PFSK-1 (cell line): ENCODE data around the gene GJA10. TPM values are rescaled to one million over a fixed set of nuclear protein-coding genes. Genes with fewer than 3 reads are reported as not detected.

ENCODE experiments used
- FOXP2 ChIP-seq: optimal IDR thresholded peaks from 2 replicates; pipeline ENCODE3; 2011; ENCODE audit warnings: borderline replicate concordance, control low read depth, inconsistent platforms; ENCODE audit not compliant: insufficient read depth; ENCODE audit errors: extremely low read length, extremely low read depth
- POLR2AphosphoS5 ChIP-seq: IDR thresholded peaks from 2 replicates; pipeline ENCODE4 v1.6.1; 2012; ENCODE audit warnings: low read depth, mild to moderate bottlenecking, control low read depth, low read length, moderate library complexity
- SIN3A ChIP-seq: IDR thresholded peaks from 2 replicates; pipeline ENCODE4 v1.6.1; 2012; ENCODE audit warnings: mild to moderate bottlenecking, low read length, moderate library complexity, borderline replicate concordance; ENCODE audit not compliant: insufficient read depth
- TAF1 ChIP-seq: IDR thresholded peaks from 2 replicates; pipeline ENCODE4 v1.6.1; 2012; ENCODE audit warnings: low read length, control low read depth, borderline replicate concordance; ENCODE audit not compliant: insufficient read depth
- polyA plus RNA-seq: library from polyadenylated mRNA; unstranded; fragments of >200 nt; gene quantifications from one replicate; pipeline ENCODE4 v1.2.1, GENCODE V29; 2012; ENCODE audit warnings: low read depth, missing spikeins; ENCODE audit not compliant: insufficient read length
- TF ChIP-seq, protein P1 (sequence below), 2 experiments: IDR thresholded peaks; 2 replicates each; pipeline versions ENCODE4 v1.6.1 to v1.8.0; 2011 to 2012; ENCODE audit warnings: low read depth in 2 of 2, low read length in 2 of 2, control low read depth in 1 of 2, inconsistent platforms in 1 of 2, mild to moderate bottlenecking in 1 of 2, moderate library complexity in 1 of 2; ENCODE audit not compliant: insufficient read depth in 1 of 2

The GJA10 gene
- polyA plus RNA-seq, result not detected

DNA sequence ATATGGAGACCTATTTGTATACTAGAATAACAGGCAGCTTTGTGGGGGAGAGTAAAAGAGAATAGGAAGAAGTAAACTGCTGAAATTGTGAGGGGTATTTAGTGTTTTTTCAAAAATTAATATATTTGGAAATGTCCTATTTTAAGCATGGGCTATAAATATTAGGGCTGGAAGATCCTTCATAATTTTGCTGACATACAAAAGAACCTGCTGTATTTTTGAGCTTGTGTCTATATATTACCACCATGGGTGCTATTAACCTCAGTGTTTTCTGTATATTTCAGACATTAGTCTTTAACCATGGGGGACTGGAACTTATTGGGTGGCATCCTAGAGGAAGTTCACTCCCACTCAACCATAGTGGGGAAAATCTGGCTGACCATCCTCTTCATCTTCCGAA, at the start of gene GJA10:
Gene GJA10 (plus strand): TSS at position 301 of the 400 bp plus-strand sequence. CDS start 0 bp downstream, at position 301.
- TF ChIP-seq, protein P1, sequence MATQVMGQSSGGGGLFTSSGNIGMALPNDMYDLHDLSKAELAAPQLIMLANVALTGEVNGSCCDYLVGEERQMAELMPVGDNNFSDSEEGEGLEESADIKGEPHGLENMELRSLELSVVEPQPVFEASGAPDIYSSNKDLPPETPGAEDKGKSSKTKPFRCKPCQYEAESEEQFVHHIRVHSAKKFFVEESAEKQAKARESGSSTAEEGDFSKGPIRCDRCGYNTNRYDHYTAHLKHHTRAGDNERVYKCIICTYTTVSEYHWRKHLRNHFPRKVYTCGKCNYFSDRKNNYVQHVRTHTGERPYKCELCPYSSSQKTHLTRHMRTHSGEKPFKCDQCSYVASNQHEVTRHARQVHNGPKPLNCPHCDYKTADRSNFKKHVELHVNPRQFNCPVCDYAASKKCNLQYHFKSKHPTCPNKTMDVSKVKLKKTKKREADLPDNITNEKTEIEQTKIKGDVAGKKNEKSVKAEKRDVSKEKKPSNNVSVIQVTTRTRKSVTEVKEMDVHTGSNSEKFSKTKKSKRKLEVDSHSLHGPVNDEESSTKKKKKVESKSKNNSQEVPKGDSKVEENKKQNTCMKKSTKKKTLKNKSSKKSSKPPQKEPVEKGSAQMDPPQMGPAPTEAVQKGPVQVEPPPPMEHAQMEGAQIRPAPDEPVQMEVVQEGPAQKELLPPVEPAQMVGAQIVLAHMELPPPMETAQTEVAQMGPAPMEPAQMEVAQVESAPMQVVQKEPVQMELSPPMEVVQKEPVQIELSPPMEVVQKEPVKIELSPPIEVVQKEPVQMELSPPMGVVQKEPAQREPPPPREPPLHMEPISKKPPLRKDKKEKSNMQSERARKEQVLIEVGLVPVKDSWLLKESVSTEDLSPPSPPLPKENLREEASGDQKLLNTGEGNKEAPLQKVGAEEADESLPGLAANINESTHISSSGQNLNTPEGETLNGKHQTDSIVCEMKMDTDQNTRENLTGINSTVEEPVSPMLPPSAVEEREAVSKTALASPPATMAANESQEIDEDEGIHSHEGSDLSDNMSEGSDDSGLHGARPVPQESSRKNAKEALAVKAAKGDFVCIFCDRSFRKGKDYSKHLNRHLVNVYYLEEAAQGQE (IDR thresholded peaks at IDR 0.05; ENCODE audit: insufficient read depth in 1 of 2, low read depth in 2 of 2, low read length in 2 of 2), result no peak
- TF ChIP-seq POLR2AphosphoS5 (no peak), SIN3A (no peak), FOXP2 (no peak), TAF1 (no peak)

DNA sequence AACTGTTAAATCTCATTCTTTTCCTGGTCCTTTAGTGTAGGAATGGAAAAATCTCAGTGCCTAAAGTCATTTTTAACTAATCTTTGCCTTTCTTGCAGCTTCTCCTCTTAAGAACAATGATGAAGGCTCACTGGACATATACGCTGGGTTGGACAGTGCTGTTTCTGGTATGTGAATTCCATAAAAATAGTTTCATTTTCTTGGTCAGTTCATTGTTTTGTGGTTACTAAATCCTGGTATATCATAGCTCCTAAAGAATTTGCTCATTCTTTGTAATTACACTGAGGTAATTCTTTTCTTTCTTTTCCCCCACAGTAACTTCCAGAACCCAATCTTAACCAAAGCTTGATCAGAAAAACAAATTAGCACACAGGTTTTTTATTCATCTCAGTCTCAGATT, 41.2 kb upstream of the GJA10 start:
- TF ChIP-seq, protein P1 (IDR thresholded peaks at IDR 0.05; ENCODE audit: insufficient read depth in 1 of 2, low read depth in 2 of 2, low read length in 2 of 2), result no peak
- TF ChIP-seq TAF1, result no peak
- TF ChIP-seq FOXP2, result no peak
- no peak for TF ChIP-seq POLR2AphosphoS5
- TF ChIP-seq SIN3A, result no peak

DNA sequence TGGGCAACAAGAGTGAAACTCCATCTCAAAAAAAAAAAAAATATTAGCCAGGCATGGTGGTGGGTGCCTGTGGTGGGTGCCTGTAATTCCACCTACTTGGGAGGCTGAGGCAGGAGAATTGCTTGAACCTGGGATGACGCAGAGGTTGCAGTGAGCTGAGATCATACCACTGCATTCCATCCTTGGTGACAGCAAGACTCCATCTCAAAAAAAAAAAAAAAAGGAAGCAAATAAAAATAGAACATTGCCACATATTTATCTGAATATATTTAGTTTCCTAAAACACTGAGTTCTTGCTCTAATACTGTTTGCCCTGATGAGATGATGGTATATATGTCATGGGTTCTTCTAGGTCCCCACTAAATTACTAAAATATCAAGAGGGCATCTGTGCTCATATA, 36.2 kb upstream of the GJA10 start:
- TF ChIP-seq FOXP2 (no peak), TAF1 (no peak), POLR2AphosphoS5 (no peak), SIN3A (no peak)
- TF ChIP-seq, protein P1 (IDR thresholded peaks at IDR 0.05; ENCODE audit: insufficient read depth in 1 of 2, low read depth in 2 of 2, low read length in 2 of 2), result no peak

DNA sequence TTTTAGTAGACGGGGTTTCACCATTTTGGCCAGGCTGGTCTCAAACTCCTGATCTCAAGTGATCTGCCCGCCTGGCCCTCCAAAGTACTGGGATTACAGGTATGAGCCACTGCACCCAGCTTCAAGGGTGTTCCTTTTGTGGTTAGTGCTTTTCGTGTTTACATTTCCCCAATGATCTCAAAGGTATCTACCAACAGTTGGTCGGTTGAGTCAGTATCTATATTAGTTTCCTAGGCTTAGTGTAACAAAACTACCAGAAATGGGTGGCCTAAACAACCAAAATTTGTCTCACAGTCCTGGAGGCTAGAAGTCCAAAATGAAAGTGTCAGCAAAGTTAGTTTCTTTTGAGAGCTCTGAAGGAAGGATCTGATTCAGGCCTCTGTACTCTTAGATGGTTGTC, 34.5 kb upstream of the GJA10 start:
- no peak for TF ChIP-seq POLR2AphosphoS5
- TF ChIP-seq SIN3A, result no peak
- no peak for TF ChIP-seq FOXP2
- no peak for TF ChIP-seq TAF1
- TF ChIP-seq, protein P1 (IDR thresholded peaks at IDR 0.05; ENCODE audit: insufficient read depth in 1 of 2, low read depth in 2 of 2, low read length in 2 of 2), result no peak

DNA sequence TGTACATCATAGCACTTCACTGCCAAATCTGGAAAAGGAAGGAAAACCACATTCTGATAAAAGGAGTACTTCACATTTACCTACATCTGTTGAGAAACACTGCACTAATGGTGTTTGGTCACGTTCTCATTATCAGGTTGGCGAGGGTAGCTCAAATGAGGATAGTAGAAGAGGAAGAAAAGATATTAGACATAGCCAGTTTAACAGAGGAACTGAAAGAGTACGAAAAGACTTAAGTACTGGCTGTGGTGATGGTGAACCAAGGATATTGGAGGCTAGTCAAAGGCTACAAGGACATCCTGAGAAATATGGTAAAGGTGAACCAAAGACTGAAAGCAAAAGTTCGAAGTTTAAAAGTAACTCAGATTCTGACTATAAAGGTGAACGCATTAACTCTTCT, 32.0 kb upstream of the GJA10 start:
- TF ChIP-seq, protein P1 (IDR thresholded peaks at IDR 0.05; ENCODE audit: insufficient read depth in 1 of 2, low read depth in 2 of 2, low read length in 2 of 2), result no peak
- TF ChIP-seq TAF1 (no peak), SIN3A (no peak), POLR2AphosphoS5 (no peak), FOXP2 (no peak)
